ENCODE data around the gene TPX2.

TPX2 gene

GRCh38 chr20:31758521-31758920, 19.4 kb downstream of the TPX2 start:
- TF ChIP-seq, protein P1, sequence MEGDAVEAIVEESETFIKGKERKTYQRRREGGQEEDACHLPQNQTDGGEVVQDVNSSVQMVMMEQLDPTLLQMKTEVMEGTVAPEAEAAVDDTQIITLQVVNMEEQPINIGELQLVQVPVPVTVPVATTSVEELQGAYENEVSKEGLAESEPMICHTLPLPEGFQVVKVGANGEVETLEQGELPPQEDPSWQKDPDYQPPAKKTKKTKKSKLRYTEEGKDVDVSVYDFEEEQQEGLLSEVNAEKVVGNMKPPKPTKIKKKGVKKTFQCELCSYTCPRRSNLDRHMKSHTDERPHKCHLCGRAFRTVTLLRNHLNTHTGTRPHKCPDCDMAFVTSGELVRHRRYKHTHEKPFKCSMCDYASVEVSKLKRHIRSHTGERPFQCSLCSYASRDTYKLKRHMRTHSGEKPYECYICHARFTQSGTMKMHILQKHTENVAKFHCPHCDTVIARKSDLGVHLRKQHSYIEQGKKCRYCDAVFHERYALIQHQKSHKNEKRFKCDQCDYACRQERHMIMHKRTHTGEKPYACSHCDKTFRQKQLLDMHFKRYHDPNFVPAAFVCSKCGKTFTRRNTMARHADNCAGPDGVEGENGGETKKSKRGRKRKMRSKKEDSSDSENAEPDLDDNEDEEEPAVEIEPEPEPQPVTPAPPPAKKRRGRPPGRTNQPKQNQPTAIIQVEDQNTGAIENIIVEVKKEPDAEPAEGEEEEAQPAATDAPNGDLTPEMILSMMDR (IDR thresholded peaks at IDR 0.05): no peak
- no peak for DNase-seq
- intact Hi-C loops (cut with DNase I; ENCODE audit: low total_unique reads): no loop called here
- no peak overlapping the region for H3K4me3 ChIP-seq
- no peak overlapping the region for H3K27ac ChIP-seq
- H3K27me3 ChIP-seq: no peaks in the 10 kb centered on the region
- no peaks in the 10 kb centered on the region for H3K36me3 ChIP-seq
- no peaks in the 10 kb centered on the region for H3K9me3 ChIP-seq
- no peaks in the 10 kb centered on the region for H3K4me1 ChIP-seq

- H3K36me3 ChIP-seq: no peaks in the 10 kb centered on the region
- no peak overlapping the region for H3K27ac ChIP-seq
- no peak overlapping the region for H3K4me3 ChIP-seq
- DNase-seq: no peak
- intact Hi-C loops (cut with DNase I; ENCODE audit: low total_unique reads): no loop called here
- H3K27me3 ChIP-seq: no peaks in the 10 kb centered on the region
- TF ChIP-seq, protein P1 (IDR thresholded peaks at IDR 0.05): no peak
- H3K9me3 ChIP-seq: no peaks in the 10 kb centered on the region
- no peaks in the 10 kb centered on the region for H3K4me1 ChIP-seq
Measured at GRCh38 chr20:31758991-31759390, 19.9 kb downstream of the TPX2 start.

- Histone ChIP-seq H3K4me3 (no peak overlapping the region), H3K4me1 (peaks cover 0 to 4% (median 0%) of the 10 kb centered on the region in 4 donors), H3K27ac (no peak overlapping the region), H3K9me3 (no peaks in the 10 kb centered on the region), H3K36me3 (no peaks in the 10 kb centered on the region), H3K27me3 (no peaks in the 10 kb centered on the region)
- intact Hi-C loops (cut with DNase I; ENCODE audit: low total_unique reads): no loop called here
- DNase-seq: no peak
- TF ChIP-seq, protein P1 (IDR thresholded peaks at IDR 0.05): no peak
Measured at GRCh38 chr20:31759836-31760518, 20.9 kb downstream of the TPX2 start.

- H3K4me1 ChIP-seq: peaks cover 0 to 5% (median 0%) of the 10 kb centered on the region in 4 donors
- H3K4me3 ChIP-seq: no peak overlapping the region
- intact Hi-C loops (cut with DNase I; ENCODE audit: low total_unique reads): no loop called here
- no peaks in the 10 kb centered on the region for H3K27me3 ChIP-seq
- no peaks in the 10 kb centered on the region for H3K9me3 ChIP-seq
- TF ChIP-seq, protein P1 (IDR thresholded peaks at IDR 0.05): no peak
- H3K36me3 ChIP-seq: no peaks in the 10 kb centered on the region
- H3K27ac ChIP-seq: no peak overlapping the region
- DNase-seq: no peak
Measured at GRCh38 chr20:31760519-31761240, 21.6 kb downstream of the TPX2 start.

GRCh38 chr20:31764641-31765305, 25.7 kb downstream of the TPX2 start:
- Histone ChIP-seq H3K4me1 (peaks cover 0 to 7% (median 0%) of the 10 kb centered on the region in 4 donors), H3K9me3 (no peaks in the 10 kb centered on the region), H3K27me3 (no peaks in the 10 kb centered on the region), H3K27ac (no peak overlapping the region), H3K4me3 (no peak overlapping the region), H3K36me3 (no peaks in the 10 kb centered on the region)
- TF ChIP-seq, protein P1 (IDR thresholded peaks at IDR 0.05): no peak
- DNase-seq: no peak
- intact Hi-C loops (cut with DNase I; ENCODE audit: low total_unique reads): no loop called here

Measured in tibial artery (tissue), 4 donors.